K562 (cell line): ENCODE results near the gene GRID2IP. TPM values are rescaled to one million over a fixed set of nuclear protein-coding genes. Genes with fewer than 3 reads are reported as not detected.
"Not testable (repeated sequence)": the region's sequence is repeated elsewhere in the genome, so short reads cannot be mapped to it uniquely, and the experiment has no call there.

Experiments used
- ATAC-seq: fragments of 200-7000 bp; cut with Tn5 transposase; 3 replicates; pipeline ENCODE4 v1.9.1; 2020; ENCODE audit warnings: moderate library complexity
- BruUV-seq: library from RNA; stranded (reverse); fragments of 400-500 nt; replicated peaks from 2 replicates; lab custom pipeline; 2021; lab: Mats Ljungman, UMichigan
- CTCF ChIA-PET: fragments of 300-600 bp; formaldehyde crosslinking; extraction: SDS; loops from one replicate; lab custom pipeline; 2021; ENCODE audit warnings: low intra/inter-chr PET ratio; lab: Yijun Ruan, JAX
- POLR2A ChIA-PET: fragments of 300-600, 350-650 bp; sonication (Branson Sonifier 250); formaldehyde crosslinking; extraction: SDS; loops from one replicate; lab custom pipeline; 2021; ENCODE audit warnings: antibody characterized with exemption, inconsistent platforms; lab: Yijun Ruan, JAX
- DNase-seq, 4 experiments: peaks; one replicate each; pipeline versions ENCODE4 v3.0.0 to v3.0.0-alpha.2; 2011 to 2018; ENCODE audit warnings: low spot score in 3 of 4, mixed read lengths in 3 of 4; ENCODE audit errors: extremely low read depth in 1 of 4
- FAIRE-seq: peaks from 2 replicates; lab custom pipeline; 2011; peaks lifted over from hg19 to GRCh38; lab: Jason Lieb, UNC
- H2AFZ ChIP-seq: 2 replicates; pipeline ENCODE4 v1.6.0; 2011; ENCODE audit warnings: low read depth, low read length, control low read depth, inconsistent platforms
- H3K27ac ChIP-seq: fragments of 200-600 bp; 3 replicates; pipeline ENCODE4 v1.8.0; 2011; ENCODE audit warnings: low read depth, mild to moderate bottlenecking, control low read depth, inconsistent platforms, low read length, moderate library complexity, mixed read lengths; ENCODE audit errors: extremely low read depth
- H3K27me3 ChIP-seq, 2 experiments: fragments of 300-600 bp in 1 of 2; 2 replicates in 1 of 2; 3 replicates in 1 of 2; pipeline versions ENCODE4 v1.6.0 to v1.8.0; 2011; ENCODE audit warnings: inconsistent platforms in 2 of 2, low read length in 2 of 2, mild to moderate bottlenecking in 1 of 2, mixed read lengths in 1 of 2, moderate library complexity in 1 of 2; ENCODE audit not compliant: control insufficient read depth in 2 of 2, insufficient read depth in 2 of 2
- H3K36me3 ChIP-seq: fragments of 300-600 bp; 3 replicates; pipeline ENCODE4 v1.8.0; 2011; ENCODE audit warnings: mild to moderate bottlenecking, low read length, inconsistent platforms; ENCODE audit not compliant: control insufficient read depth, insufficient read depth
- H3K4me1 ChIP-seq, 2 experiments: fragments of 200-600 bp in 1 of 2; replicated peaks in 1 of 2; 2 replicates in 1 of 2; 3 replicates in 1 of 2; pipeline versions ENCODE4 v1.5.1 to v1.8.0; 2011; ENCODE audit warnings: inconsistent platforms in 2 of 2, low read length in 2 of 2, mild to moderate bottlenecking in 1 of 2, mixed read lengths in 1 of 2, moderate library complexity in 1 of 2; ENCODE audit not compliant: control insufficient read depth in 2 of 2, insufficient read depth in 2 of 2
- H3K4me2 ChIP-seq: 2 replicates; pipeline ENCODE4 v1.6.1; 2011; ENCODE audit warnings: low read length, control low read depth, inconsistent platforms, mixed read lengths; ENCODE audit not compliant: insufficient read depth
- H3K4me3 ChIP-seq: fragments of 200-600 bp; sonication (generic), shearing (Covaris generic); 2 replicates; pipeline ENCODE4 v1.5.1; 2016; ENCODE audit warnings: control low read depth, inconsistent platforms
- H3K79me2 ChIP-seq: fragments of 200-600 bp; 3 replicates; pipeline ENCODE4 v1.8.0; 2011; ENCODE audit warnings: low read length, inconsistent platforms; ENCODE audit not compliant: control insufficient read depth, insufficient read depth
- H3K9ac ChIP-seq, 2 experiments: 2 replicates each; pipeline versions ENCODE4 v1.6.0 to v1.6.1; 2011; ENCODE audit warnings: low read depth in 2 of 2, low read length in 2 of 2, control low read depth in 1 of 2, inconsistent platforms in 1 of 2, mild to moderate bottlenecking in 1 of 2, mixed read lengths in 1 of 2; ENCODE audit not compliant: insufficient read depth in 1 of 2
- H3K9me1 ChIP-seq: one replicate; pipeline ENCODE4 v1.6.0; 2011; ENCODE audit warnings: inconsistent platforms, mild to moderate bottlenecking, low read length, moderate library complexity; ENCODE audit not compliant: control insufficient read depth, insufficient read depth
- H3K9me3 ChIP-seq: replicated peaks from 2 replicates; pipeline ENCODE4 v1.5.1; 2011; ENCODE audit warnings: low read depth, low read length, inconsistent platforms; ENCODE audit not compliant: control insufficient read depth, insufficient read depth
- H4K20me1 ChIP-seq: replicated peaks from 2 replicates; pipeline ENCODE4 v1.6.1; 2011; ENCODE audit warnings: low read length, inconsistent platforms, mixed read lengths; ENCODE audit not compliant: control insufficient read depth, insufficient read depth
- JUND ChIP-seq, 2 experiments: IDR thresholded peaks; 2 replicates in 1 of 2; 3 replicates in 1 of 2; pipeline ENCODE4 v1.6.1; 2011; ENCODE audit warnings: borderline replicate concordance in 2 of 2, low read depth in 2 of 2, low read length in 2 of 2, improper control_type of control experiment in 1 of 2, missing biosample characterization in 1 of 2, missing genetic modification characterization in 1 of 2, missing genetic modification reagents in 1 of 2
- WGBS: fragments of 100-300 bp; shearing (Covaris generic); methylation state at CpG from one replicate; pipeline ENCODE4 v1.1.6; 2016; ENCODE audit warnings: low coverage, mixed read lengths; ENCODE audit not compliant: insufficient coverage; ENCODE audit errors: missing lambda C conversion rate; 5-methylcytosine and 5-hydroxymethylcytosine counted together
- in situ Hi-C: fragments of 300-500 bp; cut with MboI; formaldehyde crosslinking; loops from 4 replicates; pipeline ENCODE4 v1.15.0; 2018; ENCODE audit warnings: inconsistent platforms, mixed read lengths
- intact Hi-C: fragments of 100-400 bp; cut with micrococcal nuclease; formaldehyde crosslinking; loops from 2 replicates; pipeline ENCODE4 v1.14.2; 2022
- polyA plus RNA-seq, 8 experiments: library from polyadenylated mRNA; depleted of rRNA in 4 of 8; stranded (reverse) in 5 of 8; unstranded in 3 of 8; fragments of >200 nt; fragmentation: Nextera tagmentation in 2 of 8; fragmentation: Illumina TruSeq in 1 of 8; extraction: Ambion mirVana in 2 of 8; extraction: Trizol in 1 of 8; gene quantifications; 2 replicates each; pipeline versions ENCODE4 v1.2.1 to v1.2.3, GENCODE V29; 2011 to 2014; ENCODE audit warnings: inconsistent platforms in 1 of 8, missing spikeins in 1 of 8
- total RNA-seq, 7 experiments: library from RNA; depleted of rRNA in 6 of 7; stranded (reverse); fragments of >200 nt in 6 of 7; fragmentation: Illumina TruSeq in 2 of 7; extraction: Trizol in 2 of 7; gene quantifications; 2 replicates each; pipeline versions ENCODE4 v1.2.1 to v1.2.3, GENCODE V29; 2011 to 2021; ENCODE audit warnings: low replicate concordance in 1 of 7

GRID2IP gene
- total and polyA plus RNA-seq, 9 of the 15 experiments (the other 6 are each of a cell fraction or from before 2014, with no cell fraction given) = not detected

GRCh38 chr7:6450591-6450990 lies 100.7 kb downstream of the GRID2IP start:
- H3K27me3 ChIP-seq; H3K9me1 ChIP-seq; H3K4me2 ChIP-seq; H3K27ac ChIP-seq; H2AFZ ChIP-seq; H3K9ac ChIP-seq; in situ Hi-C loops; H3K36me3 ChIP-seq; H3K4me3 ChIP-seq; BruUV-seq; FAIRE-seq; H3K9me3 ChIP-seq; intact Hi-C loops; DNase-seq; H4K20me1 ChIP-seq; CTCF ChIA-PET; ATAC-seq; TF ChIP-seq JUND (tag; IDR thresholded peaks at IDR 0.05; ENCODE audit: borderline replicate concordance, low read depth, low read length): not testable (repeated sequence)
- 0 out of 2 replicates have a peak, but pooled peaks have one; percentile 6 for TF ChIP-seq JUND (IDR thresholded peaks at IDR 0.05; ENCODE audit: borderline replicate concordance, low read depth, low read length)
- peaks cover 23% of the 10 kb centered on the region for H3K79me2 ChIP-seq
- POLR2A ChIA-PET = interaction anchor here (1.1 kb wide), 1 partner anchor 10 kb away, joined by 4 read pairs; no protein-coding TSS in a partner anchor
- H3K4me1 ChIP-seq = peaks cover 14 to 31% of the 10 kb centered on the region in 2 experiments; a peak in 4 of 5 replicates
- 25% methylated on average over 9 of the region's 10 CpGs for WGBS

- H3K9me3 ChIP-seq, H3K27me3 ChIP-seq, POLR2A ChIA-PET, H2AFZ ChIP-seq, CTCF ChIA-PET, H3K4me2 ChIP-seq, ATAC-seq, FAIRE-seq, intact Hi-C loops, H3K4me3 ChIP-seq, in situ Hi-C loops, BruUV-seq, H4K20me1 ChIP-seq, H3K27ac ChIP-seq, H3K9me1 ChIP-seq, DNase-seq, H3K9ac ChIP-seq: not testable (repeated sequence)
- Histone ChIP-seq H3K79me2 (peaks cover 23% of the 10 kb centered on the region), H3K36me3 (peaks cover 11% of the 10 kb centered on the region), H3K4me1 (peaks cover 14 to 31% of the 10 kb centered on the region in 2 experiments; a peak in 4 of 5 replicates)
- WGBS = 7% methylated on average over 2 of the region's 11 CpGs
Measured at GRCh38 chr7:6449884-6450283, 101.4 kb downstream of the GRID2IP start.
